Activated naive CD4-positive, alpha-beta T cell (primary cell): Measurements from ENCODE around the gene CRIP3.
"Not testable (repeated sequence)": the region's sequence is repeated elsewhere in the genome, so short reads cannot be mapped to it uniquely, and the experiment has no call there.

ENCODE experiments used
- DNase-seq, 4 experiments: peaks; one replicate each; lab custom pipeline; 2025; lab: John Stamatoyannopoulos, UW

Gene CRIP3

GRCh38 chr6:43308101-43308989 is at the start of gene CRIP3:
Gene CRIP3, minus strand, starts transcription at chr6:43308826. Its CDS starts 34 bp downstream, at chr6:43308792.
- DNase-seq: peak in 2 of 4 experiments; percentile 10 to 38

- no peak for DNase-seq
These were observed 47.4 kb upstream of the CRIP3 start for GRCh38 chr6:43355862-43356590.

GRCh38 chr6:43351951-43352350 is 43.3 kb upstream of the CRIP3 start:
- DNase-seq: not testable (repeated sequence)

- DNase-seq: no peak
These were observed 38.8 kb upstream of the CRIP3 start for GRCh38 chr6:43347444-43347843.

GRCh38 chr6:43347021-43347420 is 38.4 kb upstream of the CRIP3 start:
- DNase-seq: no peak

GRCh38 chr6:43346243-43346642 is 37.6 kb upstream of the CRIP3 start:
- not testable (repeated sequence) for DNase-seq

- no peak for DNase-seq
These were observed 30.5 kb upstream of the CRIP3 start for GRCh38 chr6:43339168-43339567.

- no peak for DNase-seq
These were observed 29.6 kb upstream of the CRIP3 start for GRCh38 chr6:43338243-43338642.

GRCh38 chr6:43336382-43336781 is 27.8 kb upstream of the CRIP3 start:
- no peak for DNase-seq

- DNase-seq: no peak
These were observed 26.8 kb upstream of the CRIP3 start for GRCh38 chr6:43335469-43335868.

GRCh38 chr6:43334466-43335095 is 26.0 kb upstream of the CRIP3 start:
- no peak for DNase-seq

GRCh38 chr6:43331891-43332290 is 23.3 kb upstream of the CRIP3 start:
- DNase-seq: no peak

GRCh38 chr6:43331470-43331869 is 22.8 kb upstream of the CRIP3 start:
- no peak for DNase-seq

GRCh38 chr6:43328528-43328927 is 19.9 kb upstream of the CRIP3 start:
- DNase-seq: no peak

- no peak for DNase-seq
These were observed 17.2 kb upstream of the CRIP3 start for GRCh38 chr6:43325876-43326275.

GRCh38 chr6:43318011-43318410 is 9.4 kb upstream of the CRIP3 start:
- no peak for DNase-seq

- DNase-seq: no peak
These were observed 5.2 kb upstream of the CRIP3 start for GRCh38 chr6:43313813-43314212.

GRCh38 chr6:43311666-43312065 is 3.0 kb upstream of the CRIP3 start:
- DNase-seq: no peak

GRCh38 chr6:43310624-43311023 is 2.0 kb upstream of the CRIP3 start:
- DNase-seq: no peak

GRCh38 chr6:43310134-43310533 is 1.5 kb upstream of the CRIP3 start:
- no peak for DNase-seq

- no peak for DNase-seq
These were observed 408 bp upstream of the CRIP3 start for GRCh38 chr6:43308990-43309477.

GRCh38 chr6:43307451-43308100 is 1.1 kb downstream of the CRIP3 start:
- no peak for DNase-seq
